Mesenchymal stem cell (in vitro differentiated cells and primary cell): ENCODE results near the gene CACNA2D2.

Source experiments
- DNase-seq: peaks from one replicate; pipeline ENCODE4 v3.0.0-alpha.2; 2013
- H2AFZ ChIP-seq: one replicate; pipeline ENCODE4 v1.6.1; 2013; ENCODE audit warnings: low read depth, mild to moderate bottlenecking, control low read depth, inconsistent platforms, low read length, moderate library complexity
- H2AK5ac ChIP-seq: 2 replicates; pipeline ENCODE4 v1.6.1; 2013; ENCODE audit warnings: low read length, moderate library complexity, mild to moderate bottlenecking, inconsistent platforms; ENCODE audit not compliant: severe bottlenecking
- H2BK120ac ChIP-seq: one replicate; pipeline ENCODE4 v1.6.1; 2013; ENCODE audit warnings: low read depth, mild to moderate bottlenecking, inconsistent platforms, low read length, moderate library complexity
- H2BK12ac ChIP-seq, 2 experiments: one replicate each; pipeline ENCODE4 v1.6.1; 2013; ENCODE audit warnings: inconsistent platforms in 2 of 2, low read length in 2 of 2, mild to moderate bottlenecking in 2 of 2, moderate library complexity in 2 of 2, control low read depth in 1 of 2
- H2BK15ac ChIP-seq: one replicate; pipeline ENCODE4 v1.6.1; 2013; ENCODE audit warnings: mild to moderate bottlenecking, low read depth, inconsistent platforms; ENCODE audit not compliant: poor library complexity, severe bottlenecking
- H2BK5ac ChIP-seq: 2 replicates; pipeline ENCODE4 v1.6.1; 2013; ENCODE audit warnings: low read depth, mild to moderate bottlenecking, low read length, control low read depth, inconsistent platforms; ENCODE audit not compliant: poor library complexity, severe bottlenecking
- H3K14ac ChIP-seq, 2 experiments: one replicate each; pipeline ENCODE4 v1.6.1; 2013; ENCODE audit warnings: inconsistent platforms in 2 of 2, low read length in 2 of 2, control low read depth in 1 of 2, mild to moderate bottlenecking in 1 of 2, moderate library complexity in 1 of 2
- H3K18ac ChIP-seq, 2 experiments: one replicate each; pipeline ENCODE4 v1.6.1; 2013; ENCODE audit warnings: inconsistent platforms in 2 of 2, low read length in 2 of 2, control low read depth in 1 of 2, low read depth in 1 of 2, mild to moderate bottlenecking in 1 of 2
- H3K23ac ChIP-seq, 2 experiments: one replicate each; pipeline ENCODE4 v1.6.1; 2013; ENCODE audit warnings: inconsistent platforms in 2 of 2, low read length in 2 of 2, mild to moderate bottlenecking in 2 of 2, moderate library complexity in 2 of 2, control low read depth in 1 of 2
- H3K27ac ChIP-seq: 2 replicates; pipeline ENCODE4 v1.5.1; 2013; ENCODE audit warnings: mild to moderate bottlenecking, moderate library complexity, low read length, control low read depth, inconsistent platforms; ENCODE audit not compliant: poor library complexity, severe bottlenecking
- H3K27me3 ChIP-seq, 2 experiments: 2 replicates each; pipeline versions ENCODE4 v1.6.1 to v1.7.0; 2013; ENCODE audit warnings: low read length in 2 of 2, mild to moderate bottlenecking in 2 of 2, moderate library complexity in 2 of 2, control low read depth in 1 of 2, inconsistent platforms in 1 of 2; ENCODE audit not compliant: control insufficient read depth in 1 of 2, insufficient read depth in 1 of 2
- H3K36me3 ChIP-seq, 2 experiments: 2 replicates each; pipeline versions ENCODE4 v1.6.1 to v1.7.0; 2013; ENCODE audit warnings: low read length in 2 of 2, control low read depth in 1 of 2, inconsistent platforms in 1 of 2, low read depth in 1 of 2, mild to moderate bottlenecking in 1 of 2; ENCODE audit not compliant: insufficient read depth in 2 of 2, control insufficient read depth in 1 of 2
- H3K4ac ChIP-seq, 2 experiments: one replicate each; pipeline ENCODE4 v1.6.1; 2013; ENCODE audit warnings: inconsistent platforms in 2 of 2, low read length in 2 of 2, mild to moderate bottlenecking in 2 of 2, moderate library complexity in 2 of 2, control low read depth in 1 of 2, low read depth in 1 of 2
- H3K4me1 ChIP-seq: 2 replicates; pipeline ENCODE4 v1.6.1; 2013; ENCODE audit warnings: low read depth, low read length, control low read depth; ENCODE audit not compliant: control insufficient read depth, insufficient read depth
- H3K4me2 ChIP-seq: 2 replicates; pipeline ENCODE4 v1.6.1; 2013; ENCODE audit warnings: low read length, mild to moderate bottlenecking, inconsistent platforms; ENCODE audit not compliant: poor library complexity, severe bottlenecking
- H3K4me3 ChIP-seq, 2 experiments: 2 replicates each; pipeline versions ENCODE4 v1.5.1 to v1.7.0; 2013; ENCODE audit warnings: low read length in 2 of 2, mild to moderate bottlenecking in 2 of 2, control low read depth in 1 of 2, low read depth in 1 of 2; ENCODE audit not compliant: insufficient read depth in 1 of 2
- H3K79me1 ChIP-seq: replicated peaks from 2 replicates; pipeline ENCODE4 v1.6.1; 2013; ENCODE audit warnings: mild to moderate bottlenecking, control low read depth, low read length, inconsistent platforms; ENCODE audit not compliant: poor library complexity, severe bottlenecking
- H3K9ac ChIP-seq: 2 replicates; pipeline ENCODE4 v1.7.0; 2013; ENCODE audit warnings: mild to moderate bottlenecking, low read length, moderate library complexity
- H3K9me3 ChIP-seq: 2 replicates; pipeline ENCODE4 v1.7.0; 2013; ENCODE audit warnings: mild to moderate bottlenecking, low read length; ENCODE audit not compliant: control insufficient read depth
- H4K8ac ChIP-seq: one replicate; pipeline ENCODE4 v1.6.1; 2013; ENCODE audit warnings: inconsistent platforms, mild to moderate bottlenecking, low read length, moderate library complexity
- H4K91ac ChIP-seq: one replicate; pipeline ENCODE4 v1.6.1; 2013; ENCODE audit warnings: mild to moderate bottlenecking, low read length, inconsistent platforms
- WGBS: methylation state at CpG from one replicate; pipeline ENCODE4 v1.1.7; 2013; ENCODE audit warnings: mixed read lengths; 5-methylcytosine and 5-hydroxymethylcytosine counted together

Gene CACNA2D2

DNA sequence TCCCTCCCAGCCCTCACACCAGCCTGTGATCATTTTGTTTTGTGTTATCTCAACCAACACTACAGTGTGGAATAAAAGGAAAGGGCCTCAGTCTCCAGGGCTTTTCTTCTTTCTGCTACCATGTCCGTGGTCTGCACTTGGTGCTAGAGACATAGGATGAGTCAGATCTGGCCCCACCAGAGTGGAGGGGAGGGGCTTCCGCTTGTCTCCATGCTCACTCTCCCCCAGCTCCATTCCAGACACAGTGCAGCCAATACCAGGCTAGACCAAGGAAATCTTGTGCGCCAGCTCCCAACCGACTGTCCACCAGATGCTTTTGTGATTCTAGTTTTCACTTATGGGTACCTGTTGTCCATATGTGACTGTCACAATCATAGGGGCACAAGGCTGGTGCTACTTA lies 92.2 kb downstream of the CACNA2D2 start:
- no peak for DNase-seq
- Histone ChIP-seq H2BK5ac (no peak overlapping the region), H4K8ac (no peak overlapping the region), H3K18ac (no peak overlapping the region), H2BK15ac (no peak overlapping the region), H2BK120ac (no peak overlapping the region), H3K27me3 (peaks cover 32 to 78% of the 10 kb centered on the region in 2 experiments), H4K91ac (no peak overlapping the region), H2AK5ac (no peak overlapping the region), H3K36me3 (no peaks in the 10 kb centered on the region), H3K27ac (no peak overlapping the region), H3K23ac (no peak overlapping the region), H3K9ac (no peak overlapping the region), H2AFZ (no peak overlapping the region), H3K4me1 (no peaks in the 10 kb centered on the region), H3K79me1 (no peaks in the 10 kb centered on the region), H3K9me3 (no peaks in the 10 kb centered on the region), H3K4me2 (no peak overlapping the region), H3K14ac (no peak overlapping the region), H3K4ac (no peak overlapping the region), H2BK12ac (no peak overlapping the region), H3K4me3 (no peak overlapping the region)
- 61% methylated on average over 4 of the region's 4 CpGs for WGBS

- Histone ChIP-seq H2BK12ac (no peak overlapping the region), H3K23ac (no peak overlapping the region), H3K79me1 (no peaks in the 10 kb centered on the region), H2AFZ (no peak overlapping the region), H3K4me2 (no peak overlapping the region), H4K8ac (no peak overlapping the region), H4K91ac (no peak overlapping the region), H3K14ac (no peak overlapping the region), H3K27ac (no peak overlapping the region), H3K9ac (no peak overlapping the region), H2BK15ac (no peak overlapping the region), H2AK5ac (no peak overlapping the region), H3K4ac (no peak overlapping the region), H2BK120ac (no peak overlapping the region), H3K18ac (no peak overlapping the region), H2BK5ac (no peak overlapping the region), H3K36me3 (no peaks in the 10 kb centered on the region), H3K4me1 (no peaks in the 10 kb centered on the region), H3K27me3 (peaks cover 32 to 76% of the 10 kb centered on the region in 2 experiments), H3K4me3 (no peak overlapping the region), H3K9me3 (no peaks in the 10 kb centered on the region)
- DNase-seq = no peak
- 65% methylated on average over 2 of the region's 3 CpGs for WGBS
These were observed 92.8 kb downstream of the CACNA2D2 start for GRCh38 chr3:50410608-50411139.

- 62% methylated on average over 1 of the region's 2 CpGs for WGBS
- Histone ChIP-seq H3K4me2 (no peak overlapping the region), H3K27ac (no peak overlapping the region), H2BK5ac (no peak overlapping the region), H2AK5ac (no peak overlapping the region), H3K27me3 (peaks cover 32 to 74% of the 10 kb centered on the region in 2 experiments), H4K91ac (no peak overlapping the region), H2BK12ac (no peak overlapping the region), H3K4me1 (no peaks in the 10 kb centered on the region), H2BK120ac (no peak overlapping the region), H3K23ac (no peak overlapping the region), H3K18ac (no peak overlapping the region), H3K9ac (no peak overlapping the region), H3K36me3 (no peaks in the 10 kb centered on the region), H3K79me1 (no peaks in the 10 kb centered on the region), H3K9me3 (no peaks in the 10 kb centered on the region), H2BK15ac (no peak overlapping the region), H3K14ac (no peak overlapping the region), H3K4me3 (no peak overlapping the region), H4K8ac (no peak overlapping the region), H2AFZ (no peak overlapping the region), H3K4ac (no peak overlapping the region)
- no peak for DNase-seq
These were observed 93.2 kb downstream of the CACNA2D2 start for GRCh38 chr3:50410185-50410584.

GRCh38 chr3:50408443-50408944 lies 94.9 kb downstream of the CACNA2D2 start:
- no peak overlapping the region for H3K9ac ChIP-seq
- no peaks in the 10 kb centered on the region for H3K36me3 ChIP-seq
- no peak overlapping the region for H2BK5ac ChIP-seq
- no peak for DNase-seq
- no peaks in the 10 kb centered on the region for H3K4me1 ChIP-seq
- no peak overlapping the region for H3K27ac ChIP-seq
- no peak overlapping the region for H3K4ac ChIP-seq
- WGBS = 76% methylated on average over 15 of the region's 15 CpGs
- no peak overlapping the region for H3K18ac ChIP-seq
- H3K4me3 ChIP-seq = no peak overlapping the region
- no peak overlapping the region for H4K91ac ChIP-seq
- no peak overlapping the region for H3K14ac ChIP-seq
- H2AFZ ChIP-seq = no peak overlapping the region
- H2BK12ac ChIP-seq = no peak overlapping the region
- H3K9me3 ChIP-seq = no peaks in the 10 kb centered on the region
- H2BK120ac ChIP-seq = no peak overlapping the region
- no peak overlapping the region for H2AK5ac ChIP-seq
- no peak overlapping the region for H4K8ac ChIP-seq
- H2BK15ac ChIP-seq = no peak overlapping the region
- H3K27me3 ChIP-seq = peaks cover 35 to 69% of the 10 kb centered on the region in 2 experiments
- H3K23ac ChIP-seq = no peak overlapping the region
- H3K79me1 ChIP-seq = no peaks in the 10 kb centered on the region
- no peak overlapping the region for H3K4me2 ChIP-seq
